ENCODE data around the gene KLF15. TPM values are rescaled to one million over a fixed set of nuclear protein-coding genes. Genes with fewer than 3 reads are reported as not detected.

Gene KLF15
- total RNA-seq, 1 donor from 2014 or later = 28.5 TPM

DNA sequence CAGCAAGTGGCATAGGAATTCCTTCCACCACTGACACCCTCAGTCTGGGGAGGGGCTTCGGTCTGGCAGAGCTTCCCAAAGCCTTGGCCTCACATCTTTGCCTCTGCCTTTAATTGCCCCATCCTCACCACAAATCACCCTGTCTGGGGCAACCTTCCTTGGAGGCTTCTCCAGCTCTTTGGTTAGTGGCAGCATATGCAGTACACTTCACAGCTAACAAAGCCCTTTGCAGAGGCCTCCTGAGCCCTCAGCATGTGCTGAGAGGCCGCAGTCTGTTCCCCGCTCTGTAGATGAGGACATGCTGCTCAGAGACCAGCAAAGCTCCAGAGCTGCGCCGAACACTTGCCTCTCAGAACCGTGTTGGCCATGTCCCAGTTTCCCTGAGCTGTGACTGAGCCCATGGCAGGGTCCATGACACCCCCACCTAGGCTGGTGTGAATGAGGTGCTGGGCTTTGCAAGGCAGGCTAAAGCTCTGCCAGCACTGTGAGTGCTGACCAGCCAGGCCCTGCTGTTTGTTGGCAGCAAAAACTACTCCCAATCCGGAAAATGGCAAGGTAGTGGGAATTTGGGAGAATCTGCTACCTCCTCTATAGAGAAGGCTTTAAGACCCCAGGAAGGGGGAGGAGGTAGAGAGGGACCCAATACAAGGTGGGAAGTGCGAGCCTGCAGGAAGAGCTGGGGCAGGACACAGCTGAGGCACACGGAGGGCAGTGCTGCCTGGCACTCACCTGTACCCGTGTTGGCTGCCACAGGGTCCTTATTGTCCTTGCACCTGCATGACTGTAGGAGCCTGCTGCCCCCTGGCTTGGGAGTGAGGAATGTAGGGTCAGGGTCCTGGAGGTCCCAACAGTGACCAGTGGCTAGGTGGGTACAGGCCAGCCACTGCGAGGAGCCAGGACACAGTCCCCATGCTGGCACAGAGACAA, 8.4 kb upstream of the KLF15 start:
- ATAC-seq (peak; percentile 74), DNase-seq (no peak)
- intact Hi-C loops (cut with micrococcal nuclease) = loop anchor here (10.0 kb wide), 1 partner anchor 111 kb away; no protein-coding TSS in a partner anchor

DNA sequence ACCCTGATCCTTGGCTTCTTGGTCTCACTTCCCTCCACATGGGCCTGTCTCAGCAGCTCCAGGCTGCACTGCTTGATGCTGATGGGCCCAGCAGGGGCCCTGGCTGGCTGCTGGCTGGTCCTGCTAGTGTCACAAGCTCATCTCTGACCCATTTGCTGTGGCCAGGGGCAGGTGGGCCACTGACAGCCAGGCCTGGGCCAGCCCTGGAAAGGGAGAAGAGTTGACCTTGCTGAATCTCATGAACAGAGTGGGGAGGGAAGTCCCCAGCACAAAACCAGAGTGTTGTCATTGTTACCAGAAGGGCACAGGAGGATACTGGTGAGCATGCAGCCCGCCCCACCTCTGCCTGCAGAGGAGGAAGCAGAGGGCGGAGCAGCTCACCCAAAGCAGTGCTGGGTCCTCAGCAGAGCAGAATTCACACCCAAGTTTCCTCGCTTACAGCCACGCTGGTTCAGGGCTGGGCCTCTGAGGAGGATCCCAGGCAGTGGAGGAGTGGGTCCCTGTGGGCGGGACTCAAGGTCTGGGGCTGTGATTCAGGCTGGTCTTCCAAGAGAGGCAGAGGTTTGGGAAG, 7.6 kb upstream of the KLF15 start:
- no peak for DNase-seq

DNA sequence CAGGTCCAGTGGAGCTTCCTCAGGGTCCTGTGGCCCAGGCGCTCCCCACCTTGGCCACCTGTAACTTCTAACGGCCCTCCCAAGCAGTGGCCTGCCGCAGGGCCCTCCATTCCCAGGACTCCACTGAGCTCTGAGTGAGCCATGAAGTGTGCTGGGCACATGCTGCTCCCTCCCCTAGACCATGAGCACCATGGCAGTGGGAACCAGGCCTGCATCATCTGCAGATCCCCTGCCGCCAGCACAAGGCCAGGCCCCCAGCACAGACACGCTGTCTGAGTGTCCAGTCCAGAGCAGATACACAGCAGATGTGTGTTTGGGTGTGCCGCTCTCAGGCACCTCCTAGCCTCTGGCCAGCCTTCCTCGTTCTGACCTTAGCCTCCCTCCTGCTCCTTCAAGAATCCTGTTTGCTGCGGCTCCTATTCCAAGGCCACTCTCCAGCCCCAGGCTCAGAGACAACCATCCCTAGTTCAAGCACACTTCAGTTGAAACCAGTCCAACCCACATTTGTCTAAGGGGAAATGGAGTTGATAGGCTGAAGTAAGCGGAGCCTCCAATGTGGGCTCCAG, 7.0 kb upstream of the KLF15 start:
- DNase-seq (no peak), ATAC-seq (no peak)
- intact Hi-C loops (cut with micrococcal nuclease) = loop anchor here (10.0 kb wide), 1 partner anchor 109 kb away; no protein-coding TSS in a partner anchor

More for the DNA sequence above, 7.6 kb upstream of the KLF15 start:
- intact Hi-C loops (cut with micrococcal nuclease) = loop anchor here (10.0 kb wide), 1 partner anchor 110 kb away; no protein-coding TSS in a partner anchor
- no peak for ATAC-seq

DNA sequence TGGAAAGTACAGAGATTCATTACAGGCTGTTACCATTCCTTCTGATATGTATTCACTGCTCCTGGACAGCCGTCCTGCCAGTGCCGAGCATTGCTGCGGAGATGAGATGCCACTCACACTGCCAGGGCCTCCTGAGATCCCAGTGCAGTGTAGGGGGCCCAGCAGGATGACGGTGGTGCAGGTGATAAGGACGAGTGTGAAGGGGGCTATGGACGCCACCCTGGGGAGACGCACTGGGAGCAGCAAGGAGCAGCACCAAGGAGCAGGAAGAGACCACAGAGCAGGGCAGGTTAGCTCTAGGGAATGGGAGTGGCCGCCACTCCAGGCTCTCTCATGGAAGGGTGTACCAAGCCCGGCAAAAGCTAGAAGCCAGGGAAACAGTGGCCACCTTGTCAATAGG, 4.0 kb upstream of the KLF15 start:
- intact Hi-C loops (cut with micrococcal nuclease) = loop anchor here (10.0 kb wide), 1 partner anchor 106 kb away; no protein-coding TSS in a partner anchor
- ATAC-seq (no peak), DNase-seq (no peak)

DNA sequence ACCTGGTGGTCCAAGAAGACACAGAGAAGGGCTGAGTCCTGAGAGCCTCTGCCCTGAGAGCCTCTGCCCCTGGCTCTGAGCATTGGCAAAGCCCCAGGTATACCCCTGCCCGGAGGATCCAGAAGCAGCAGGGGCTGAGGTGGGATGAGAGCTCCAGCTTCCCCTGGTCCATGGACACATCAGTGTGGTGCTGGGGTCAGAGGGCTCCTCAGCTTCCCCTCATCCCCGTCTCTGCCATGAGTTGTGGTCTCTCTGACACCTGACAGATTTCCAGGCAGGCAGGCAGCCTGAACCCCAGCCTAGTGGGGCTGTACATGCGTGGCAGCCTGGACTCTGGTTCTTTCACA, 3.5 kb upstream of the KLF15 start:
- intact Hi-C loops (cut with micrococcal nuclease) = loop anchor here (10.0 kb wide), 1 partner anchor 106 kb away; no protein-coding TSS in a partner anchor
- ATAC-seq (no peak), DNase-seq (no peak)

DNA sequence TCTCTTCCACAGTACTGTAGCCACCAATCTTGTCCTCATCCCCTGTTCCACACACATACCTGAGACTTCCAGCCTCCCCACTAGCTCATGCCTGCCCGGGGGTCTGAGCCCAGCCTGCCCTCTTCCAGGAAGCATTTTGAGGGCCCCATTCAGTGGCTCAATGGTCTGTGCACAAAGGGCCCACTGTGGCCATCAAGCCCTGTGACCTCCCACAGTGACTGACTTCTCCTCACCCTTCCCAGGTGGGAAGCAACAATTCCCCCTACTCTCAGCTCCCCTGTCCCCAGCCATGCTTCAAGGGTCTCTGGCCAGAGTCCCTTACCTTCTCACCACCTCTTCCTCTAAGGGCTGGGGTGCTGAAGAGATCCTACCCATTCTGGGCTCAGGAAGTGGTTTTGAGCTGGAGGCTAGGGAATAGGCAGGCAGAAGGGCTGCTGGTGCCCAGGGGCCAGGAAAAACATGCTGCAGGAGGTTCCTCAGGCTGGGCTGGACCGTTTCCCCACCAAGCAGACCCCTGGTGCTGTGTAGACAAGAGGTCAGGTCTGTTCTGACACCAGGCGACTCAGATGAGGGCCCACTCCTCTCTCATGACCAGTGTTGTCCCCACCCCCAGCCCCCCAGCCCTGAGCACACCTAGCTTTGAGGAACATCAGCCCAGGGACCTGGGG, 3.0 kb upstream of the KLF15 start:
- intact Hi-C loops (cut with micrococcal nuclease) = loop anchor here (10.0 kb wide), 1 partner anchor 105 kb away; no protein-coding TSS in a partner anchor
- DNase-seq (no peak), ATAC-seq (no peak)

DNA sequence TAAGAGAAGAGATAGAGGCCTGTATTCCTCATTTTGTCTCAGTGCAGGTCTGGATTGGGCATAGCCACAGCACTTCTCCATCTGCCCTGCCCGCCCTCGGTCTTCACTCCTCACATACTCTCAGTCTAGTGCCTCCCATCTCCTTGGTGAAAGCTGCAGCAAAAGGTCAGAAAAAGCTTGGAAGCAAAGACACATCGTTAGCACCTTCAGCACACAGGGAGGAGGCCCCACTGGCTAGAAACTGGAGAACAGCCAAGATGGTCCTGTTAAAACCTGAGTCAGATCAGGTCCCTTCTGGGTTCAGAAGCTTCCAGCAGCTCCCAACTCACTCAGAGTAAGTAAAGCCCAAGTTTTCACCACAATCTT, 1.6 kb upstream of the KLF15 start:
- no peak for DNase-seq
- no peak for ATAC-seq
- intact Hi-C loops (cut with micrococcal nuclease) = no loop called here

DNA sequence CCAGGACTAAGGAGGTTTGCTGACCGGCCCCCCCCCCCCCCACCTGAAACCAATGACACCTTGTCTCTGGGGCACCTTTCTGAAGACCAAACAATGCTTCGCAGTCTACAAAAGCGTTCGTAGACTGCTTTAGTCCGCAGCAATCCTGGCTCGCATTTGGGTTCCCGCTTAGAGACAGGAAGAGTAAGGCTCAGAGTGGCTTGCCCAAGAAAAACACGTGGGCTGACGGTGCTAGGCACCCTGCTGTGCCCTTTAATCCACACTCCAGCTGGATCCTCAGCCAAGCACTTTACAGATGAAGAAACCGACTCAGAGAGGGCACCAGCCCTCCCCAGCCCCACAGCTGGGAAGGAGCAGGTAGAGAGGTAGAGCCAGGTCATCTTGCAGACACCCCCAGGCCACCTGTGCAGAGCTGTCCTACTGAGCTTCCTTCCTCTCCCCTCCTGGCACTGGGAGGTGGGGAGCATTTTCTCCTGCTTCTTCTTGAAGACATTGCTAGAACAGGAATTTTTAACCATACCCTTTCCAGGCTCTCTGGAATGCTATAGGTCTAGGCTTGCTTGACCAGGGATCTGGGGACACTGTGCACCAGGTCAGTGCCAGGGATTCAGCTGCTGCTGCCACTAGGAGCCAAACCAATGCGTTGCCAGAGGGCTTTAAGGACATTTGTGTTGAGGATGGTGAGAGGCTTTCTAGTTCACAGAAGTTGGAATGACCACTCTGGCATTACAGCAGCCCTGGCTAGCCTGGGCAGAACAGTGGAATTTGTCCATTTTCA, 1.0 kb upstream of the KLF15 start:
- intact Hi-C loops (cut with micrococcal nuclease) = no loop called here
- DNase-seq (no peak), ATAC-seq (no peak)

DNA sequence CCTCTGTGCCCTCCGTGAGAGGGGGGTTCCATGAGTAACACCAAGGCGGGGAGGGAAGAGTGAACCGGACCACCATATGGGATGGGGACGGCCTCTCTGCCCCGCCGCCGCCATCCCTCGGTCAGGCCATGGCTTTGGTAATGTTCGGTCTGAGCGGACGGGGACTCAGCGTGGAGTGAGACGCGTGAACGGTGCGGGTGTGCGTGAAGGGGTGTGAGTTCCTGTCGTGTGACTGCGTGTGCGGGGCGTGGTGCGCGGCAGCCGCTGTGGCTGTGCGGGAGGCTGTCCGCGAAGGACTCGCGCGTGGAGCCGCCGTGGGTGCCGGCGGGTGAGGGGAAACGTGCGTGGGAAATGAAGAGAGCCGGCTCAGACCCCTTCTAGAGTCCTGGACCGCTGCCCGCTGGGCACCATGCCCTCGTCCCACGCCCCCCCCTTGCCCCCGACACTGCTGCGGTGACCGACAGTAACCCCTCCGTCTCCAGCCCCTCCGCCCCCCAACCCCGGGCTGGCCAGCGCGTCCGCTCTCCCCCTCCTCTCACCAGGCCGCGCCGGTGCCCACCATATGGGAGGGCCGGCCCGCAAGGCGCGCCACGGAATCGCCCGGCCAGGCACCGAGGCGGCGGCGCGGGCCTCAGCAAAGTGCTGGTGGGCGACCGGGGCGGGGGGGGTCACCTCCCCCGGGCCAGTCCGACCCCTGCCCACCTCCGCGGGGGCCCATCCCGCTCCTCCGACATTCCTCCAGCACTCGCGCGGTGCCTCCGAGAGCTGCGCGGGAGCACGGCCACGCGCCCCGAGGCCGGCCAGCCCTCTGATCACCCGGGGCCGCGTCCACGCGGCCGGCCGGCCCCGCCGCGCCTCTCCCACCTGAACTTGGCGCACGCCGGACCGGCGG, 589 bp downstream of the KLF15 start:
- ATAC-seq (peak; percentile 14), DNase-seq (peak; percentile 70)
- intact Hi-C loops (cut with micrococcal nuclease) = no loop called here

DNA sequence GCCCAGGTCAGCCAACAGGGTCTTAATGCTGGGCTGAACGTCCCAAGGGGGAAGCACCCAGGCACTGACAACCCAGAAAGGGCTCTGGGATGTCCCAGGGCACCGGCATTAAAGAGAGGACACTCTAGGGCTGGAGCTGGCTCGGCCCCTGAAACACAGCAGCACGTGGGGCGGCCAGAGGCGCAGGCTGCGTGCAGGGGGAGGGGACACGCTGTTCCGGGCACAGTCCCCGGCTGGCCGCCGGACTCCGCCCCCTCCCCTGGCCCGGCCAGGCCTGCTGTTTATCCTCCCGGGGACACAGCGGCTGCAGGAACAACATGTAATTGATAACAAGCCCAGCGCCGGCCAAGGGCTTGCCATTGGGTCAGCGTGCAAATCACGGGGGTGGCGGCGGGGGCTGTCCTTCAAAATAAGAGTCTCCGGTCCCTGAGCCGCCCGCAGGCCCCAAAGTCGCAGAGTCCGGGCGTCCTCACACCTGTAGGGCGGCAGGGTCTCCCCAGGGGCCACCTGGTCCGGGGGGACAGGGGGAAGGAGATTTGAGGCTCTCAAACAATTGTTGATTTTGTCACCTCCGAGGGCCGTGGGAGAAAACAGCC, 1.3 kb downstream of the KLF15 start:
- ATAC-seq (peak; percentile 87), DNase-seq (peak; percentile 99)
- intact Hi-C loops (cut with micrococcal nuclease) = no loop called here

DNA sequence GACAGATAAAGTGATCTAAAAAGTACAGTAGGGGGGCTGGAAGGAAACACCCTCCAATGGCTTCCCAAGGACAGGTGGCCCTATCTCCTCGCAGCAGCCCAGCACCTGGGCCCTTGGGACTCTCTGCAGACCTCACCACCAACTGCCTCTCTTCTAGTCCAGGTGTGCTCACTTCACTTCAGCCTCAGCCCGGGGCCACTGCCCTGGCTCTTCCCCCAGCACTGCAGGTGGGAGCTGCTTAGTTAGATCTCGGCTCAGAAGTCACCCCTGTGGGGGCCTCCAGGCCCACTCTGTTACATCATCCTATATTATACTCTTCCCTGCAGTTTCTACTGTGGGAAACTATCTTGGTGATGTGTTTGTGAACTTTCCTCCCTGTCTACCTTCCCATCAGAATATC, 2.0 kb downstream of the KLF15 start:
- no peak for ATAC-seq
- no peak for DNase-seq
- intact Hi-C loops (cut with micrococcal nuclease) = no loop called here

DNA sequence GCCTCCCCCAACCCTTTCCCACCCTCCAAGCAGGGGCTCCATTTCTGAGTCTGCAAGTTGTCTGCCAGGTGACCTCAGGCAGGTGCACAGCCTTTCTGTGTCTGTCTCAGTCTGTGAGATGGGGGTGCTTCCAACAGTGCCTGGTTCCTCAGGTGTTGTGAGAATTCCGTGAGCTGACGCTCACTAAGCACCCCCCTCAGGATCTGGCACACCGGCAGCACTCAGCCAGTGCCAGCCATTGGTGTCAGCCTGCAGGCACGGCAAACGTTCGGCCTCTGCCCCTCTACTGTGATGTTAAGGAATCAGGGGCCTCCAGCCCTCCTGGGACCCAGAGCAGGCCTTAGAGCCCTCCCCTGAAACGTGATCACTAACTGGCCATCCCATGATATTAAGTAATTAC, 2.4 kb downstream of the KLF15 start:
- intact Hi-C loops (cut with micrococcal nuclease) = no loop called here
- DNase-seq = no peak
- peak; percentile 1 for ATAC-seq

DNA sequence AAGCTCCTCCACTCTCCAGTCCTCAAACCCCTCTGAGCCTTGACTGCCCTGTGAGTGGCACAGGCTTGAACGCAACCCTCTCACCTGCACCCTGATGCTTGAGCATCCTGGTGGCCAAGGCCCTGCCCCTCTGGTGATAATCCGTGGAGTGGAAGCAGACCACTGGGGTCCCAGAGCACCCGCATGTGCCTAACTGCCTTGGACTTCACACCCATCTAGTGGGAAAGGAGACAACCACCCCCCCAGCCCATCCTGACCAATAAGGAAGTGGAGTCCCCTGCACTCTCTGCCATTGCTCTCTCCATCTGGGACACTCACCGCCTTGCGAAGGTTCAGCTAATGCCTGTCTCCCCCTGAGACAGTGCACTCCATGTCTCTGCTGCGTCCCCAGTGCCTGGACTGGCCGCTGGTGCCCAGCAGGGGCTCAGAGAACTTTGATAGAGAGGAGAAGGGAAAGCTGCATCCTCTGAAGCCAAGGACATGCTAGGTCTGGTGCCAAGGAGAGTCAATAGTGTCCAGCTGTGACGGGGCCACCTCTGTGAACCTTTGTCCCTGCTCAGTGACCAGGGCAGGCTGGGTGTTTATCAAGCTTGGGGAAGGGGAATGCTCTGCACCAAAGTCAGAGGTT, 3.4 kb downstream of the KLF15 start:
- DNase-seq = no peak
- intact Hi-C loops (cut with micrococcal nuclease) = no loop called here
- ATAC-seq = no peak

DNA sequence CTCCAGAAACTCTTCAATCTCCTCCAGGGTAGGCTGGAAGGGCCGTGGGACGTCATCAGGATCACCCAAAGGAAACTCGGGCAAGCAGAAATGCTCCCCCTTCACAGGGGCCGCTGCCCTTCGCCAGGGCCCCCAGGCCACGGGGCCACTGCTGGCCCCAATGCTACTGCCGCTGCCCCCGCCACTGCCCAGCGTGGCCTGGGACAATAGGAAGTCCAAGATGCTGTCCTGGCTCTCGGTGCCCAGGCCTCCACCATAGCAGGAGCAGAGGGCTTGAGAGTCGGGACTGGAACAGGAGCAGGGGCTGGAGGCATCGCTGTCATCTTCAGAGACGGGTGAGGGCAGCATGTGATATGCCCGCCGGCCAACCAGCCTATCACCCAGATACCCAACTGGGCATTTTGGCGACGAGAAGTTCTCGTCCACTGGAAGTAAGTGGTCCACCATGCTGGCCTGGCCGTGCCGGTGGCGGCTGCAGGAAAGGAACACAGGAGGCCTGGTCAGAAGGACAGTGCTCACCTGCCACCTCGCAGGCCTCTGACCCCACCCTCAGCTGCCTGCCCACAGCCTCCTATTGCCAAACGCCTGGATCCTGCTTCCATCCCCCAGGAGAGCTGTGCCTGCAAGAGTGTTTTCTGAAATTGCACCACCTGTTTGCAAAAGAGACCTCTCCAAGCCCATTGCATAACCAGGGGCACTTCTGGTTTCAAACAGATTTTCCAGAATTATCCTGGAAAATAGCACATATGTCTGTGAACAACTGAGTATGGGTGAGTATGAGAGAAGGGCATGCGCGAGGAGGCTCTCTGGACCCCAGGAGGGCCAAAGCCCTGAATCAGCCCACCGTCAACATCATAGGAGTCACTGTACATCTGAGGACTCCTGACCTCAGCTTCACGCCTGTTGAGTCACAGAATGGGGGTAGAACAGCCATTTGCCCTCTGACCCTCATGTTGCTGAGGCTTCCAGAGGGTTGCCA, 4.4 kb downstream of the KLF15 start:
- intact Hi-C loops (cut with micrococcal nuclease) = no loop called here
- ATAC-seq = no peak
- DNase-seq = no peak

DNA sequence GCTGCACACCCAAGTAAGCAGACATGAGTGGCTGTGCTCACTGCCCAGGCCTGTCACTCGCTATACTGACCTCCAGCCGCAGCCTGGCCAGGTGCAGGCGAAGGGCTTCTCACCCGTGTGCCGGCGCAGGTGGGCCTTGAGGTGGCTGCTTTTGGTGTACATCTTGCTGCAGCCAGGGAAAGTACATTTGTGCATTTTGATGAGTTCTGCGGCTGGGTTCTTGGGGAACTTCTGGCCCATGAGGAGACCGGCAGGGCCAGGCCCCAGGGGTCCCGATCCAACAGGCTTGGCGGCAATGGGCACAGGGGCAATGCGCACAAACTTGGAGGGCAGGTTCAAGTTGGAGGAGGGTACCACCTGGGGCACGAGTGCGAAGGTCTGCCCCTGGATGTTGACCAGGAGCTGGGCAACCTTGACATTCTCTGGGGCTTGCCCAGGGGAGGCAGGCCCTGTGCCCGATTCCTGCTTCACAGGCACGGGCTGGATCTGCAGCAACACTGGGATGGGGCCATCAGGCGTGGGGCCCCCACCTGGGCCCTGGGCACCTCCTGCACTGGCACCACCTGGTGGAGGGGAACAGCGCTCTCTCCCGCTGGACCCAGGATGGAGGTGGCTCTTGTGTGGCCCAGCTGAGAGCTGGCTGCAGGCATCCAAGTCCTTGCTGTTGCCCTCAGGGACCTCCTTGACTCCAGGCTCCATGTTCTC, 5.3 kb downstream of the KLF15 start:
- DNase-seq (no peak), ATAC-seq (no peak)

More for the DNA sequence above, 5.3 kb downstream of the KLF15 start:
- intact Hi-C loops (cut with micrococcal nuclease) = no loop called here

All from left ventricle myocardium superior (tissue), 1 donor.